SK-N-SH treated with all-trans-retinoic acid at 6 μM for 48 hours (cell line): ENCODE measurements around the gene UGGT1.

Experiments
- ATAC-seq: fragments of 200-7000 bp; cut with Tn5 transposase; 3 replicates; pipeline ENCODE4 v1.9.1; 2020; ENCODE audit warnings: mild to moderate bottlenecking, moderate library complexity
- ARNTL ChIP-seq: fragments of 450-650 bp; formaldehyde crosslinking; IDR thresholded peaks from 2 replicates; pipeline ENCODE4 v1.5.0; 2020; ENCODE audit warnings: low read depth, mild to moderate bottlenecking, moderate library complexity, borderline replicate concordance
- BACH2 ChIP-seq: fragments of 250-450 bp; sonication (Bioruptor Pico); IDR thresholded peaks from 2 replicates; pipeline ENCODE4 v1.9.0; 2021; ENCODE audit warnings: mild to moderate bottlenecking, borderline replicate concordance
- CSDC2 ChIP-seq: fragments of 250-450 bp; sonication (Bioruptor Pico); IDR thresholded peaks from 2 replicates; pipeline ENCODE4 v1.5.0; 2020; ENCODE audit warnings: mild to moderate bottlenecking, moderate library complexity
- ESRRG ChIP-seq: fragments of 250-450 bp; sonication (Bioruptor Pico); IDR thresholded peaks from 2 replicates; pipeline ENCODE4 v1.6.1; 2021; ENCODE audit warnings: mild to moderate bottlenecking
- GLIS3 ChIP-seq: fragments of 250-450 bp; sonication (Bioruptor Pico); IDR thresholded peaks from 2 replicates; pipeline ENCODE4 v1.5.0; 2020; ENCODE audit warnings: mild to moderate bottlenecking, moderate library complexity
- ISL1 ChIP-seq: fragments of 250-450 bp; sonication (Bioruptor Pico); IDR thresholded peaks from 2 replicates; pipeline ENCODE4 v2.1.2; 2022; ENCODE audit warnings: mild to moderate bottlenecking, moderate library complexity
- OSR1 ChIP-seq: fragments of 250-450 bp; sonication (Bioruptor Pico); IDR thresholded peaks from 2 replicates; pipeline ENCODE4 v1.8.0; 2022; ENCODE audit warnings: moderate library complexity, mild to moderate bottlenecking, inconsistent platforms
- PATZ1 ChIP-seq: fragments of 250-450 bp; sonication (Bioruptor Pico); IDR thresholded peaks from 2 replicates; pipeline ENCODE4 v1.8.0; 2020; ENCODE audit warnings: mild to moderate bottlenecking, moderate library complexity, borderline replicate concordance
- PPARA ChIP-seq: fragments of 250-450 bp; sonication (Bioruptor Pico); IDR thresholded peaks from 2 replicates; pipeline ENCODE4 v1.5.0; 2020; ENCODE audit warnings: mild to moderate bottlenecking, borderline replicate concordance
- SNAI2 ChIP-seq: fragments of 250-450 bp; sonication (Bioruptor Pico); IDR thresholded peaks from 2 replicates; pipeline ENCODE4 v1.5.0; 2020; ENCODE audit warnings: mild to moderate bottlenecking, moderate library complexity
- TCF4 ChIP-seq: fragments of 250-450 bp; sonication (Bioruptor Pico); IDR thresholded peaks from 2 replicates; pipeline ENCODE4 v1.8.0; 2021; ENCODE audit warnings: mild to moderate bottlenecking, moderate library complexity, borderline replicate concordance
- TOX ChIP-seq: fragments of 250-450 bp; sonication (Bioruptor Pico); IDR thresholded peaks from 2 replicates; pipeline ENCODE4 v1.8.0; 2021; ENCODE audit warnings: mild to moderate bottlenecking, moderate library complexity, borderline replicate concordance
- TSHZ2 ChIP-seq: fragments of 250-450 bp; sonication (Bioruptor Pico); IDR thresholded peaks from 2 replicates; pipeline ENCODE4 v1.5.0; 2020; ENCODE audit warnings: mild to moderate bottlenecking, moderate library complexity
- ZC3H10 ChIP-seq: fragments of 250-450 bp; sonication (Bioruptor Pico); IDR thresholded peaks from 2 replicates; pipeline ENCODE4 v1.5.1; 2021; ENCODE audit warnings: mild to moderate bottlenecking, moderate library complexity
- ZFP3 ChIP-seq: fragments of 250-450 bp; sonication (Bioruptor Pico); IDR thresholded peaks from 2 replicates; pipeline ENCODE4 v1.5.0; 2020; ENCODE audit warnings: mild to moderate bottlenecking, moderate library complexity
- ZFP30 ChIP-seq: fragments of 450-650 bp; formaldehyde crosslinking; IDR thresholded peaks from 2 replicates; pipeline ENCODE4 v1.5.0; 2022; ENCODE audit warnings: mild to moderate bottlenecking, moderate library complexity
- ZNF565 ChIP-seq: fragments of 450-650 bp; formaldehyde crosslinking; conservative IDR thresholded peaks from 2 replicates; pipeline ENCODE4 v1.5.0; 2020; ENCODE audit warnings: low read depth, mild to moderate bottlenecking, moderate library complexity
- ZNF8 ChIP-seq: fragments of 450-650 bp; formaldehyde crosslinking; IDR thresholded peaks from 2 replicates; pipeline ENCODE4 v1.5.0; 2020; ENCODE audit warnings: mild to moderate bottlenecking, moderate library complexity
- TF ChIP-seq, protein P1 (sequence below): fragments of 250-450 bp; sonication (Bioruptor Pico); IDR thresholded peaks from 2 replicates; pipeline ENCODE4 v1.8.0; 2021; ENCODE audit warnings: low read depth, mild to moderate bottlenecking, moderate library complexity, borderline replicate concordance
- TF ChIP-seq, protein P2 (sequence below): fragments of 250-450 bp; sonication (Bioruptor Pico); IDR thresholded peaks from 2 replicates; pipeline ENCODE4 v1.5.1; 2021; ENCODE audit warnings: mild to moderate bottlenecking, moderate library complexity

UGGT1 gene

DNA sequence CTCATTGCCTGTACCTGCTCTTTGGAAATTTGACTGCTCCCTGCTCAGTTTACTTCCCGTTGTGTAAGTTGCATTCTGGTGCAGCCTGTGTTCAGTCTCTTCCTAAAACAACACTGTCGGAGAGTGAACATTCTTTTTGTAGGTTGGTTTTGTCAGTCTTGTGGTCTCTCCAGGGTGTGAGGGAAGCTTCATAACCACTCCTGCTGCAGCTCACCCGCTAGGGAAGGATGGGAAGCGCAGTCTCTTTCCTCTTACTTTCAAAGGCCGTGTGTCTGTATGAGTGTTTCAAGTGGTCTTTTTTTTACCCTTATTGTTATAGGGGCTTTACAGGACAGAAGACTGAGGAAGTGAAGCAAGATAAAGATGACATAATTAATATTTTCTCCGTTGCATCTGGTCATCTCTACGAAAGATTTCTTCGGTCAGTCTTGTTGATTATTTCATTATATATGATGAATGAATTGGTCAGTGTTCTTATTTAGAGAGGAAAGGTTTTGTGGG, 87.2 kb downstream of the UGGT1 start:
- TF ChIP-seq ZNF565 (no peak), ESRRG (CRISPR knock-in tag) (no peak), ARNTL (no peak), ZNF8 (CRISPR knock-in tag) (no peak), TCF4 (CRISPR knock-in tag) (no peak), ZC3H10 (CRISPR knock-in tag) (no peak), TSHZ2 (no peak), TOX (CRISPR knock-in tag) (no peak), ZFP30 (CRISPR knock-in tag) (no peak)
- TF ChIP-seq, protein P1, sequence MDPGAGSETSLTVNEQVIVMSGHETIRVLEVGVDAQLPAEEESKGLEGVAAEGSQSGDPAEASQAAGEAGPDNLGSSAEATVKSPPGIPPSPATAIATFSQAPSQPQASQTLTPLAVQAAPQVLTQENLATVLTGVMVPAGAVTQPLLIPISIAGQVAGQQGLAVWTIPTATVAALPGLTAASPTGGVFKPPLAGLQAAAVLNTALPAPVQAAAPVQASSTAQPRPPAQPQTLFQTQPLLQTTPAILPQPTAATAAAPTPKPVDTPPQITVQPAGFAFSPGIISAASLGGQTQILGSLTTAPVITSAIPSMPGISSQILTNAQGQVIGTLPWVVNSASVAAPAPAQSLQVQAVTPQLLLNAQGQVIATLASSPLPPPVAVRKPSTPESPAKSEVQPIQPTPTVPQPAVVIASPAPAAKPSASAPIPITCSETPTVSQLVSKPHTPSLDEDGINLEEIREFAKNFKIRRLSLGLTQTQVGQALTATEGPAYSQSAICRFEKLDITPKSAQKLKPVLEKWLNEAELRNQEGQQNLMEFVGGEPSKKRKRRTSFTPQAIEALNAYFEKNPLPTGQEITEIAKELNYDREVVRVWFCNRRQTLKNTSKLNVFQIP (CRISPR knock-in tag), result no peak
- no peak for ATAC-seq

- TF ChIP-seq, protein P1 (CRISPR knock-in tag), result no peak
- TF ChIP-seq, protein P2, sequence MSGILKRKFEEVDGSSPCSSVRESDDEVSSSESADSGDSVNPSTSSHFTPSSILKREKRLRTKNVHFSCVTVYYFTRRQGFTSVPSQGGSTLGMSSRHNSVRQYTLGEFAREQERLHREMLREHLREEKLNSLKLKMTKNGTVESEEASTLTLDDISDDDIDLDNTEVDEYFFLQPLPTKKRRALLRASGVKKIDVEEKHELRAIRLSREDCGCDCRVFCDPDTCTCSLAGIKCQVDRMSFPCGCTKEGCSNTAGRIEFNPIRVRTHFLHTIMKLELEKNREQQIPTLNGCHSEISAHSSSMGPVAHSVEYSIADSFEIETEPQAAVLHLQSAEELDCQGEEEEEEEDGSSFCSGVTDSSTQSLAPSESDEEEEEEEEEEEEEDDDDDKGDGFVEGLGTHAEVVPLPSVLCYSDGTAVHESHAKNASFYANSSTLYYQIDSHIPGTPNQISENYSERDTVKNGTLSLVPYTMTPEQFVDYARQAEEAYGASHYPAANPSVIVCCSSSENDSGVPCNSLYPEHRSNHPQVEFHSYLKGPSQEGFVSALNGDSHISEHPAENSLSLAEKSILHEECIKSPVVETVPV, result no peak
- TF ChIP-seq ZFP3 (CRISPR knock-in tag), result no peak
- no peak for TF ChIP-seq PATZ1
- TF ChIP-seq GLIS3 (CRISPR knock-in tag), result no peak
- no peak for TF ChIP-seq CSDC2
- no peak for TF ChIP-seq OSR1 (CRISPR knock-in tag)
- no peak for TF ChIP-seq SNAI2
- TF ChIP-seq ZNF8 (CRISPR knock-in tag), result no peak
- no peak for TF ChIP-seq TCF4 (CRISPR knock-in tag)
- no peak for TF ChIP-seq ISL1 (CRISPR knock-in tag)
- no peak for TF ChIP-seq TSHZ2
- TF ChIP-seq BACH2 (CRISPR knock-in tag), result no peak
- no peak for TF ChIP-seq PPARA (CRISPR knock-in tag)
- no peak for TF ChIP-seq ZNF565
- peak; percentile 96 for ATAC-seq
These were observed 87.9 kb downstream of the UGGT1 start for GRCh38 chr2:128178650-128179460.
